WERI-Rb-1 (cell line): Measurements from ENCODE around the gene KIAA0825.
"Not testable (repeated sequence)": the region's sequence is repeated elsewhere in the genome, so short reads cannot be mapped to it uniquely, and the experiment has no call there.

ENCODE experiments used
- DNase-seq: peaks from one replicate; pipeline ENCODE4 v3.0.0-alpha.2; 2020
- H3K27ac ChIP-seq: fragments of 250-450 bp; sonication (Bioruptor Pico); 2 replicates; pipeline ENCODE4 v1.5.1; 2020; ENCODE audit warnings: mild to moderate bottlenecking, moderate library complexity
- H3K27me3 ChIP-seq: fragments of 250-450 bp; sonication (Bioruptor Pico); 2 replicates; pipeline ENCODE4 v1.5.1; 2021; ENCODE audit warnings: mild to moderate bottlenecking, low read depth, moderate library complexity; ENCODE audit not compliant: insufficient read depth, severe bottlenecking
- H3K36me3 ChIP-seq: fragments of 250-450 bp; sonication (Bioruptor Pico); 2 replicates; pipeline ENCODE4 v1.5.1; 2020; ENCODE audit warnings: mild to moderate bottlenecking, moderate library complexity
- H3K4me3 ChIP-seq: 2 replicates; pipeline ENCODE4 v1.5.1; 2011; ENCODE audit warnings: low read depth, mild to moderate bottlenecking, control low read depth, low read length
- H3K9me3 ChIP-seq: fragments of 250-450 bp; sonication (Bioruptor Pico); 2 replicates; pipeline ENCODE4 v1.5.1; 2021; ENCODE audit warnings: mild to moderate bottlenecking, moderate library complexity; ENCODE audit not compliant: severe bottlenecking
- CTCF ChIP-seq: IDR thresholded peaks from 2 replicates; pipeline ENCODE4 v1.5.1; 2011; ENCODE audit warnings: low read depth, mild to moderate bottlenecking, control low read depth, inconsistent platforms, low read length

KIAA0825 gene

GRCh38 chr5:94360382-94361130 lies 257.8 kb downstream of the KIAA0825 start:
- no peak for DNase-seq
- TF ChIP-seq CTCF: no peak
- H3K9me3 ChIP-seq: no peaks in the 10 kb centered on the region
- no peaks in the 10 kb centered on the region for H3K36me3 ChIP-seq
- no peaks in the 10 kb centered on the region for H3K27me3 ChIP-seq
- no peak overlapping the region for H3K27ac ChIP-seq
- no peak overlapping the region for H3K4me3 ChIP-seq

GRCh38 chr5:94359880-94360279 lies 258.5 kb downstream of the KIAA0825 start:
- no peak for DNase-seq
- Histone ChIP-seq H3K36me3 (no peaks in the 10 kb centered on the region), H3K4me3 (no peak overlapping the region), H3K9me3 (no peaks in the 10 kb centered on the region), H3K27ac (no peak overlapping the region), H3K27me3 (no peaks in the 10 kb centered on the region)
- no peak for TF ChIP-seq CTCF

- H3K4me3 ChIP-seq: no peak overlapping the region
- no peak for TF ChIP-seq CTCF
- DNase-seq: no peak
- H3K9me3 ChIP-seq: no peaks in the 10 kb centered on the region
- H3K27me3 ChIP-seq: no peaks in the 10 kb centered on the region
- H3K36me3 ChIP-seq: no peaks in the 10 kb centered on the region
- no peak overlapping the region for H3K27ac ChIP-seq
Measured at GRCh38 chr5:94355811-94356210, 262.6 kb downstream of the KIAA0825 start.

- H3K27me3 ChIP-seq, H3K27ac ChIP-seq, H3K4me3 ChIP-seq, H3K9me3 ChIP-seq, DNase-seq, H3K36me3 ChIP-seq: not testable (repeated sequence)
Measured at GRCh38 chr5:94354837-94355485, 263.4 kb downstream of the KIAA0825 start.

GRCh38 chr5:94353605-94354004 lies 264.8 kb downstream of the KIAA0825 start:
- Histone ChIP-seq H3K4me3 (no peak overlapping the region), H3K27ac (no peak overlapping the region), H3K27me3 (no peaks in the 10 kb centered on the region), H3K36me3 (no peaks in the 10 kb centered on the region), H3K9me3 (no peaks in the 10 kb centered on the region)
- no peak for TF ChIP-seq CTCF
- DNase-seq: no peak

GRCh38 chr5:94347130-94347529 lies 271.3 kb downstream of the KIAA0825 start:
- H3K4me3 ChIP-seq: no peak overlapping the region
- TF ChIP-seq CTCF: no peak
- no peaks in the 10 kb centered on the region for H3K27me3 ChIP-seq
- H3K36me3 ChIP-seq: no peaks in the 10 kb centered on the region
- no peaks in the 10 kb centered on the region for H3K9me3 ChIP-seq
- DNase-seq: no peak
- no peak overlapping the region for H3K27ac ChIP-seq
